ENCODE measurements around the gene ABCA4. TPM values are rescaled to one million over a fixed set of nuclear protein-coding genes. Genes with fewer than 3 reads are reported as not detected.
"Not testable (repeated sequence)": the region's sequence is repeated elsewhere in the genome, so short reads cannot be mapped to it uniquely, and the experiment has no call there.

ABCA4 gene
- total and polyA plus RNA-seq, 8 donors: 0.08 to 1.2 (median 0.37) TPM; not detected in 5

DNA sequence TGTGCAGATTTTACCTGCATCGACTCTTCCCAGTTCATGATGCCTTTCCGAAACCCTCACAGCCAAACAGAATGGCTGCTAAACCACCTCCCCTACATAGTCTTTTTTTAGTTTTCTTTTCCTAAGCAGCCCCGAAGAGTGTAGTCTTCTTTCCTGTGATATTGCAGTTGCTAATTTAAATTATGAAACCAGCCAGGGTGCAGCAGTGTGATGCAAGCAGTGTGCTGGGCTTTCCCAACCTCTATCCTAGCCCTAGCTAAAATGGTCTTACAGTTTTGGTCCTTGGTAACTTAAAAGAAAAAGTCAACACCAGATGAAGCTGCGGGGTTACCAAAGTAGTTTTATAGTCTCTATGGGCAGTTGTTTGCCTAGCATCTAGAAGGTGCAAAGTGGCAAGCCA, 129.7 kb downstream of the ABCA4 start:
- 85 to 93% (median 88%) methylated on average over 4 of the region's 4 CpGs for WGBS, 5 donors
- Histone ChIP-seq H3K36me3 (no peaks in the 10 kb centered on the region), H3K4me3 (no peak overlapping the region), H3K9me3 (no peaks in the 10 kb centered on the region), H3K27ac (no peak overlapping the region), H3K4me1 (peaks cover 0 to 10% (median 0%) of the 10 kb centered on the region in 4 donors), H3K27me3 (peaks cover 0 to 6% (median 0%) of the 10 kb centered on the region in 3 donors)
- TF ChIP-seq POLR2AphosphoS5 (IDR thresholded peaks at IDR 0.05): no peak
- intact Hi-C loops (cut with DNase I; ENCODE audit: low total_unique reads): no loop called here
- no peak for DNase-seq

DNA sequence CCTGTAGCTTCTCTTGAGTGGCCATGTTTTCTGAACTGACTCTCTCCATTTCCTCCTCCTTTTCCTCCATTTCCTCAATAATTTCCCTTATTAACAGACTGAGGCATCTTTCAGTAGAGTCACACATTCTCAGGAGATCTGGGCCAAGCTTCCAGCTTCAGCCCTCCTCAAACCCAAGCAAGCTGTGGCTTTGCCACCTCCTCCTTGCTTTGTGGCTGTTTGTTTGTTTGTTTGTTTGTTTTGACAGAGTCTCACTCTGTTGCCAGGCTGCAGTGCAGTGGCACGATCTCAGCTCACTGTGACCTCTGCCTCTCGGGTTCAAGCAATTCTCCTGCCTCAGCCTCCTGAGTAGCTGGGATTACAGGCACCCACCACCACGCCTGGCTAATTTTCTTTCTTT, 130.5 kb downstream of the ABCA4 start:
- 76 to 88% (median 78%) methylated on average over 3 of the region's 3 CpGs for WGBS, 5 donors
- DNase-seq; H3K27me3 ChIP-seq; intact Hi-C loops (cut with DNase I; ENCODE audit: low total_unique reads); H3K27ac ChIP-seq; H3K4me1 ChIP-seq; H3K36me3 ChIP-seq; H3K4me3 ChIP-seq; H3K9me3 ChIP-seq: not testable (repeated sequence)

DNA sequence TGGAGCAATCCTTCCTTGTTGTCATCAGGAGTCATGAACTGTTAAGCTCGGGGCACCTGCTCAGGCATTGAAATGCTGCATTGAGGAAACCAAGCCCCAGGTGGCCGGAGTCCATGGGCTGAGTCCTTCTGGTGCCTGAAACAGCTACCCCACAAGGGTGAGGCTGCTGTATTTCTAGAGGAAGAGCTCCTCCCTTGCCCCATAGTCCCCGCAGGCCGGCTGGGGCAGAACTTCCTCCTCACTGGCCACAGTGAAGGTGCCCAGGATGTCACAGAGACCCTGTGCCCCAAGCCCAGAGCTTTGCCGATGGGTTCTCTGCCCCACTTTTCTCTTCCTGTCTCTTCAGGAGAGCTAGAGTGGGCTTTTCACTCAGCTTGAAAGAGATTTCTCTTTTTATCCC, 130.9 kb downstream of the ABCA4 start:
- DNase-seq: no peak
- H3K36me3 ChIP-seq: no peaks in the 10 kb centered on the region
- WGBS, 5 donors: 77 to 92% (median 86%) methylated on average over 4 to 5 of the region's 5 CpGs
- intact Hi-C loops (cut with DNase I; ENCODE audit: low total_unique reads): no loop called here
- H3K4me3 ChIP-seq: no peak overlapping the region
- H3K4me1 ChIP-seq: peaks cover 0 to 10% (median 0%) of the 10 kb centered on the region in 4 donors
- H3K27ac ChIP-seq: no peak overlapping the region
- TF ChIP-seq POLR2AphosphoS5 (IDR thresholded peaks at IDR 0.05): no peak
- TF ChIP-seq, protein P1, sequence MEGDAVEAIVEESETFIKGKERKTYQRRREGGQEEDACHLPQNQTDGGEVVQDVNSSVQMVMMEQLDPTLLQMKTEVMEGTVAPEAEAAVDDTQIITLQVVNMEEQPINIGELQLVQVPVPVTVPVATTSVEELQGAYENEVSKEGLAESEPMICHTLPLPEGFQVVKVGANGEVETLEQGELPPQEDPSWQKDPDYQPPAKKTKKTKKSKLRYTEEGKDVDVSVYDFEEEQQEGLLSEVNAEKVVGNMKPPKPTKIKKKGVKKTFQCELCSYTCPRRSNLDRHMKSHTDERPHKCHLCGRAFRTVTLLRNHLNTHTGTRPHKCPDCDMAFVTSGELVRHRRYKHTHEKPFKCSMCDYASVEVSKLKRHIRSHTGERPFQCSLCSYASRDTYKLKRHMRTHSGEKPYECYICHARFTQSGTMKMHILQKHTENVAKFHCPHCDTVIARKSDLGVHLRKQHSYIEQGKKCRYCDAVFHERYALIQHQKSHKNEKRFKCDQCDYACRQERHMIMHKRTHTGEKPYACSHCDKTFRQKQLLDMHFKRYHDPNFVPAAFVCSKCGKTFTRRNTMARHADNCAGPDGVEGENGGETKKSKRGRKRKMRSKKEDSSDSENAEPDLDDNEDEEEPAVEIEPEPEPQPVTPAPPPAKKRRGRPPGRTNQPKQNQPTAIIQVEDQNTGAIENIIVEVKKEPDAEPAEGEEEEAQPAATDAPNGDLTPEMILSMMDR (IDR thresholded peaks at IDR 0.05): no peak
- no peak for TF ChIP-seq EP300 (IDR thresholded peaks at IDR 0.05)
- no peak for TF ChIP-seq POLR2A (IDR thresholded peaks at IDR 0.05)
- peaks cover 0 to 6% (median 0%) of the 10 kb centered on the region in 3 donors for H3K27me3 ChIP-seq
- no peaks in the 10 kb centered on the region for H3K9me3 ChIP-seq

DNA sequence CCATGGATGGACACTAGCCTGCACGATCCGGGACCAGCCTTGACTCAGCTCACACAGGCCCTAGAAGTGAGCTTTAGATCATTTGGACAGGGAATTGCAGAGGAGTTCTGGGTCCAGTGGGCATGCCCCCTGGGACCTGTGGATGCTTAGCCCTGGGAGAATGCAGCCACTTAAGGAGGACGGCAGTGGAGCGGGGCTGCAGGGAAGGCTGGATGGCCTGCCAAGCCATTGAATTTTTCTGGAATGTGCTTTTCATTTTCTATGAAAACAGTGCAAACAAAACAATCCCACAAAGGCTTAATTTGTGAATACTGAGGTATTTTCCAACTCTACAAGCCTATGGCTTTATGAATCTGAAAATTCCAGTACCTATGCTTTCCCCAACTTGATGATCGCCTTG, 131.3 kb downstream of the ABCA4 start:
- TF ChIP-seq EP300 (IDR thresholded peaks at IDR 0.05) (no peak), POLR2AphosphoS5 (IDR thresholded peaks at IDR 0.05) (no peak), POLR2A (IDR thresholded peaks at IDR 0.05) (no peak)
- TF ChIP-seq, protein P1 (IDR thresholded peaks at IDR 0.05): no peak
- H3K9me3 ChIP-seq: no peaks in the 10 kb centered on the region
- no peak overlapping the region for H3K27ac ChIP-seq
- WGBS, 5 donors: 86 to 93% (median 91%) methylated on average over 5 of the region's 5 CpGs
- H3K4me1 ChIP-seq: peaks cover 0 to 10% (median 0%) of the 10 kb centered on the region in 4 donors
- H3K27me3 ChIP-seq: peaks cover 0 to 6% (median 0%) of the 10 kb centered on the region in 3 donors
- DNase-seq: no peak
- H3K36me3 ChIP-seq: no peaks in the 10 kb centered on the region
- intact Hi-C loops (cut with DNase I; ENCODE audit: low total_unique reads): no loop called here
- no peak overlapping the region for H3K4me3 ChIP-seq

DNA sequence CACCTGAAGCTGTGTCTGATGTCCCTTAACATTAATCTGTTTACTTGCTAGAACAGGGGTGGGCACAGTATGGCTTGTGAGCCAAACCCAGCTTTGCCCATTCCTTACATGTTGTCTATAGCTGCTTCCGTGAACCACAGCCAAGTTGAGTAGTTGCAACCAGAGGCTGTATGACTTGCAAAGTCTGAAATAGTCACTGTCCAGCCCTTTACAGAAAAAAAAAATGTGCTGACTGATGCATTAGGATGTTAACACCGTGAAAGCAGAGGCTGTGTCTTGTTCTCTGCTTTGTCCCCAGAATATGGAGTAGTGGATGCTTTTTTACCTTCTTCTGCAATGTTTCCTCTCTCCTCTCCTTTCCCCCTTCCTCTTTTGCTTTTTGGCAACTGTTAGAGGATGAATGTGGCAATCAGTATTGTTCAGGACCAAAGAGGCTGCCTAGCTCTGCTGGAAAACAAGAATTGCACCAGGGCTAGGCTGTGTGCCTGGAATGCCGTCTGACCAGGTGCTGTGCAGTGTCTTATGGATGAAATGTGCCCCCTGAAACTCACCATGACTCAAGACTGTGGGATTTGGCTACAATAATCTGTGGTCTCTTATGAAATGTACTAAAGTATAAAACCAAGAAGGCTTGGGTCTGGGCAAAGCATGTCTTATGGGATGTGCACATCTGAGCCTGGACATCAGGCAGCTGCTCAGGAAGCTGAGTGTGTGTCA, 132.2 kb downstream of the ABCA4 start:
- H3K27ac ChIP-seq: no peak overlapping the region
- 55 to 66% (median 63%) methylated on average over 3 of the region's 3 CpGs for WGBS, 5 donors

DNA sequence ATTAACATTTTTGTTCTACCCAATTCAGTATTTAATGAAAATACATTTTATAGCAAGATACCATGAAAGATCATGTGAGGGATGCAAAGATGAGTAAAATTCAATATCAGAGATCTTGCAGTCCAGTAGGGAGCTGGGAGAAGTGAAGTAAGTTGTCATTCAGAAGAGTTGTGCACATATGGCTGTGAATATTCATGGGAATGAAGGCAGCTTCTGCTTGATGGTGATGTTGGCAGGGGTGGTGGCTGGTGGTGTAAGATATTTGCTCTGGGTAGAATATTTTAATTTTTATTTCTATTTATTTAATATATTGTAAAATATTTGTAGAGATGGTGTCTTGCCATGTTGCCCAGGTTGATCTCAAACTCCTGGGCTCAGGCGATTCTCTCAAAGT, 139.7 kb downstream of the ABCA4 start:
- TF ChIP-seq, protein P1 (IDR thresholded peaks at IDR 0.05): no peak
- TF ChIP-seq POLR2AphosphoS5 (IDR thresholded peaks at IDR 0.05): no peak
- TF ChIP-seq POLR2A (IDR thresholded peaks at IDR 0.05): no peak
- TF ChIP-seq EP300 (IDR thresholded peaks at IDR 0.05): no peak
- Histone ChIP-seq H3K27ac (no peak overlapping the region), H3K4me1 (peaks cover 7 to 19% (median 14%) of the 10 kb centered on the region in 4 donors), H3K4me3 (no peak overlapping the region), H3K36me3 (no peaks in the 10 kb centered on the region), H3K9me3 (no peaks in the 10 kb centered on the region), H3K27me3 (no peaks in the 10 kb centered on the region)
- DNase-seq: no peak
- intact Hi-C loops (cut with DNase I; ENCODE audit: low total_unique reads): no loop called here
- 95 to 100% (median 98%) methylated on average over 1 of the region's 1 CpG for WGBS, 5 donors

More for the DNA sequence above, 132.2 kb downstream of the ABCA4 start:
- TF ChIP-seq POLR2AphosphoS5 (IDR thresholded peaks at IDR 0.05): no peak
- TF ChIP-seq POLR2A (IDR thresholded peaks at IDR 0.05): no peak
- DNase-seq: no peak
- Histone ChIP-seq H3K4me3 (no peak overlapping the region), H3K9me3 (no peaks in the 10 kb centered on the region), H3K27me3 (peaks cover 0 to 6% (median 0%) of the 10 kb centered on the region in 3 donors), H3K36me3 (no peaks in the 10 kb centered on the region), H3K4me1 (peaks cover 0 to 10% (median 0%) of the 10 kb centered on the region in 4 donors)
- intact Hi-C loops (cut with DNase I; ENCODE audit: low total_unique reads): no loop called here

Measured in stomach (tissue), 9 donors.